ENCODE data around the gene LRP8. TPM values are rescaled to one million over a fixed set of nuclear protein-coding genes. Genes with fewer than 3 reads are reported as not detected.

Gene LRP8
- total and polyA plus RNA-seq, 2 of the 13 experiments (the other 11 are each of a cell fraction or from before 2014, with no cell fraction given), result 17.3 to 17.4 TPM

DNA sequence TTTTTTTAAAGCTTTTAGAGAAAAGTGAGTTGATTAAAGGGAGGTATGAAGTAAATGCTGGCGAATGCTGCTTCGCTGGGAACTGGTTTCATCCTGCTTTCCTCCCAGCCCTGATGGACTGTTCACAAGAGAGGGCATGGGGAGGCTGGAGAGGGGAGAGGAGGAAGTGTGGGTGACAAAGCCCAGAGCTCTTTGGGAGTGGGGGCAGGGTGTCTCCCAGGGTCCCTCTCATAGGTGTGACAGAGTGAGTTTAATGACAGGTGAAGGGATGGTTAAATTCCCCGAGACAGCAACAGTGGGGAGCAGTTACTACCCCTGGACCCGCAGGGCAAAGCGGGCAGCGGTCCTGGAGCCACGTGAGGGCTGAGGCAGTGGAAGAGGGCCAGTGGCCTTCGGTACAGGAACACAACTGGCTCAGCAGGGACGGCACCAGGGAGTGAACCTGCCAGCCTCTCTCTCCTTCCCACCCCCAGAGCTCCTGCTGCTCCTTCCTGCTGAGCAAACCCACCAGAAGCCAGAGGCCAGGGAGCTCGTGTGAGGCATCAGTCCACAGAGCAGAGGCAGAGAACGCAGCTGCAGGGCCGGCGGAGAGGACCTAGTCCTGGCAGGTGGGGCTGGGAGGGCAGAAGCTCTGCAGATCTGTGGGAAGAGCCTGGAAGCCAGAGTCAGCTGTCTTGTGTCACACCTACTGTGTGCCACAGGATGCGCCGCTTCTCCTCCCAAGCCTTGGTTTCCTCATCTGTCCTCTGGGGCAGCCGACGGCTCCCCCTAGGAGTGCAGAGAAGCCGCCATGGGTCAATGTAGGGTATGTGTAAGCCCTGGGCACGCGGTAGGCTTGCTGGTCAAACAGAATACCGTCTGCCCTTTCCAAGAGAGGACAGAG lies 20.9 kb upstream of the LRP8 start:
- peaks cover 2 to 36% of the 10 kb centered on the region in 2 experiments; a peak in 3 of 5 replicates for H3K27me3 ChIP-seq (ENCODE audit: control insufficient read depth in 1 of 2, insufficient read depth in 2 of 2, low read length in 2 of 2)
- intact Hi-C loops (cut with micrococcal nuclease; ENCODE audit: unreplicated experiment) (no loop called here), in situ Hi-C loops (cut with HindIII; ENCODE audit: extremely low pct_ligation_motif_present, low pct_unique_long_range_greater_than_20kb) (no loop called here)
- no peak overlapping the region for H3K9ac ChIP-seq (ENCODE audit: insufficient read depth, low read depth, low read length)
- TF ChIP-seq ZNF274 (CRISPR knock-in tag; IDR thresholded peaks at IDR 0.05) (no peak), ZNF713 (CRISPR knock-in tag; IDR thresholded peaks at IDR 0.05) (no peak), NPAS2 (CRISPR knock-in tag; IDR thresholded peaks at IDR 0.05; ENCODE audit: borderline replicate concordance) (no peak), MYC (CRISPR knock-in tag; IDR thresholded peaks at IDR 0.05; ENCODE audit: borderline replicate concordance) (no peak), HHEX (CRISPR knock-in tag; IDR thresholded peaks at IDR 0.05) (no peak), HDAC1 (CRISPR knock-in tag; IDR thresholded peaks at IDR 0.05) (no peak)
- TF ChIP-seq, protein P1, sequence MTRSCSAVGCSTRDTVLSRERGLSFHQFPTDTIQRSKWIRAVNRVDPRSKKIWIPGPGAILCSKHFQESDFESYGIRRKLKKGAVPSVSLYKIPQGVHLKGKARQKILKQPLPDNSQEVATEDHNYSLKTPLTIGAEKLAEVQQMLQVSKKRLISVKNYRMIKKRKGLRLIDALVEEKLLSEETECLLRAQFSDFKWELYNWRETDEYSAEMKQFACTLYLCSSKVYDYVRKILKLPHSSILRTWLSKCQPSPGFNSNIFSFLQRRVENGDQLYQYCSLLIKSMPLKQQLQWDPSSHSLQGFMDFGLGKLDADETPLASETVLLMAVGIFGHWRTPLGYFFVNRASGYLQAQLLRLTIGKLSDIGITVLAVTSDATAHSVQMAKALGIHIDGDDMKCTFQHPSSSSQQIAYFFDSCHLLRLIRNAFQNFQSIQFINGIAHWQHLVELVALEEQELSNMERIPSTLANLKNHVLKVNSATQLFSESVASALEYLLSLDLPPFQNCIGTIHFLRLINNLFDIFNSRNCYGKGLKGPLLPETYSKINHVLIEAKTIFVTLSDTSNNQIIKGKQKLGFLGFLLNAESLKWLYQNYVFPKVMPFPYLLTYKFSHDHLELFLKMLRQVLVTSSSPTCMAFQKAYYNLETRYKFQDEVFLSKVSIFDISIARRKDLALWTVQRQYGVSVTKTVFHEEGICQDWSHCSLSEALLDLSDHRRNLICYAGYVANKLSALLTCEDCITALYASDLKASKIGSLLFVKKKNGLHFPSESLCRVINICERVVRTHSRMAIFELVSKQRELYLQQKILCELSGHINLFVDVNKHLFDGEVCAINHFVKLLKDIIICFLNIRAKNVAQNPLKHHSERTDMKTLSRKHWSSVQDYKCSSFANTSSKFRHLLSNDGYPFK (CRISPR knock-in tag; IDR thresholded peaks at IDR 0.05; ENCODE audit: borderline replicate concordance), result no peak
- TF ChIP-seq, protein P2, sequence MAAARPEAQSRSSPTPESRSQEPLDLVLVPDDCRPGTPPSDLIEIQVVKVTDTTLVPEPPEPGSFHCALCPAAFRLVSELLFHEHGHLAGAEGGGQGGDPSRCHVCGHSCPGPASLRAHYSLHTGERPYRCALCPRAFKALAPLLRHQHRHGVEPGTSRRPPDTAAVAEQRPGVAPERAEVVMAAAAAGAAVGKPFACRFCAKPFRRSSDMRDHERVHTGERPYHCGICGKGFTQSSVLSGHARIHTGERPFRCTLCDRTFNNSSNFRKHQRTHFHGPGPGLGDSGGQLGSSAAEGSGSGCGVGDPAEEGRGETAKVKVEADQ (CRISPR knock-in tag; IDR thresholded peaks at IDR 0.05; ENCODE audit: borderline replicate concordance), result no peak
- ChIA-PET POLR2A (no interaction called here), CTCF (ENCODE audit: low intra/inter-chr PET ratio, low total read pairs) (no interaction called here)
- BruUV-seq (replicated peaks), result no TSS peak
- ATAC-seq, result peak; percentile 52
- no peak for DNase-seq (ENCODE audit: low spot score)
- H3K79me2 ChIP-seq (ENCODE audit: insufficient read depth, low read length), result no peaks in the 10 kb centered on the region
- no peak overlapping the region for H2AFZ ChIP-seq (ENCODE audit: low read length)
- H3K9me3 ChIP-seq (ENCODE audit: low read length), result no peaks in the 10 kb centered on the region
- no peak overlapping the region for H3K4me3 ChIP-seq (replicated peaks in 1 of 3; ENCODE audit: insufficient read depth in 1 of 3, low read depth in 2 of 3, low read length in 3 of 3)
- no peak overlapping the region for H3K27ac ChIP-seq (ENCODE audit: extremely low read length, insufficient read depth, low read length)
- no peaks in the 10 kb centered on the region for H3K36me3 ChIP-seq (replicated peaks in 1 of 2; ENCODE audit: control insufficient read depth in 1 of 2, insufficient read depth in 2 of 2, low read length in 2 of 2)
- 45% methylated on average over 10 of the region's 21 CpGs for WGBS (ENCODE audit: low lambda C conversion rate)
- no peak for FAIRE-seq
- no peak overlapping the region for H3K4me2 ChIP-seq (ENCODE audit: low read depth, low read length)
- no peaks in the 10 kb centered on the region for H3K4me1 ChIP-seq (ENCODE audit: insufficient read depth, low read length)
- H4K20me1 ChIP-seq (ENCODE audit: insufficient read depth, low read length), result no peaks in the 10 kb centered on the region
